ENCODE measurements around the gene SRPX2. TPM values are rescaled to one million over a fixed set of nuclear protein-coding genes. Genes with fewer than 3 reads are reported as not detected.
A peak's percentile ranks its signal among the peaks of the same experiment; 100 is the strongest.
"Not testable (repeated sequence)": the region's sequence is repeated elsewhere in the genome, so short reads cannot be mapped to it uniquely, and the experiment has no call there.

SRPX2 gene
- total RNA-seq, 2 donors from 2014 or later, result not detected

DNA sequence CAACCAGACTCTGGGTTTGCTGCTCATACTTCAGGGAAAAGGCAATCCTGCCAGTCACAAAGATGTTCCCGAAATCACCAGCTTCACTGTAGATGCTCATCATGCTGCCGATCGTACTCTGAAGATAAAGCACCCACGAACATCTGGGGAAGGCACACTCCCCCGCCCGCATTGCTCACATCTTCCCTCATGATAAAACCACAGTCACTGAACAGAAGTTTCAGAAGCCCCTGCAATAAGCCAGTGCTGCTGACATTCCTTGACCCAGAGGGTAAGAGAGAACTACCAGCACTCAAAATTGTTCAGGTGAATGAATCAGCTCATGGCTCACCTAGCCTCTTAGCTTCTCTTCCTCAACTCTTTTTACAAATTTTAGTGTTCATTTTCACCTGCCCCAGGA, 43.1 kb downstream of the SRPX2 start:
- no peaks in the 10 kb centered on the region for H3K9me3 ChIP-seq (ENCODE audit: control insufficient read depth, low read length, poor library complexity, severe bottlenecking)
- no peaks in the 10 kb centered on the region for H3K27me3 Mint-ChIP-seq
- H3K27ac Mint-ChIP-seq, result peak overlapping the region; percentile 74
- H3K36me3 Mint-ChIP-seq (ENCODE audit: low read depth), result no peaks in the 10 kb centered on the region
- H3K4me3 Mint-ChIP-seq, result no peak overlapping the region
- ATAC-seq (no peak), DNase-seq (no peak)
- no peaks in the 10 kb centered on the region for H3K4me1 Mint-ChIP-seq

DNA sequence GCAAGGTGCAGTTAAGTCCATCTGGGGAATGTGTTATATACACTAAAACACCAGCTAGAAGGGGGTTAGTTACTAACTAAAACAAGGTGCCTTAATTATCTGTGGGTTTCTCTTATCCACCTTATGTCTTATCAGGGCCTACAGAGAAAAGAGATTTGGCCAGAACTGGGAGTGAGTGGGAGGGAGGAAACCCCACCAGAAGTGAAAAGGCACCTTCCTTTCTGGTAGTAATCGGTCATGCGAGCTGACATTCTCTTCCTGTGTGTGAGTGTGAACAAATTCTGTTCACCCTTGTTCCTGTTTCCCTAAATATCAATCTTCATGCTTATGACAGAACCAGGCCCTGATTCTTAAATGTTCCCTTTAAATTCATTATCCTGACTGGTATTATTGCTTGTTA, 43.5 kb downstream of the SRPX2 start:
- H3K9me3 ChIP-seq (ENCODE audit: control insufficient read depth, low read length, poor library complexity, severe bottlenecking), result no peaks in the 10 kb centered on the region
- DNase-seq (no peak), ATAC-seq (no peak)
- H3K27me3 Mint-ChIP-seq, result no peaks in the 10 kb centered on the region
- no peak overlapping the region for H3K4me3 Mint-ChIP-seq
- H3K36me3 Mint-ChIP-seq (ENCODE audit: low read depth), result no peaks in the 10 kb centered on the region
- peak overlapping the region; percentile 74 for H3K27ac Mint-ChIP-seq
- H3K4me1 Mint-ChIP-seq, result no peaks in the 10 kb centered on the region

DNA sequence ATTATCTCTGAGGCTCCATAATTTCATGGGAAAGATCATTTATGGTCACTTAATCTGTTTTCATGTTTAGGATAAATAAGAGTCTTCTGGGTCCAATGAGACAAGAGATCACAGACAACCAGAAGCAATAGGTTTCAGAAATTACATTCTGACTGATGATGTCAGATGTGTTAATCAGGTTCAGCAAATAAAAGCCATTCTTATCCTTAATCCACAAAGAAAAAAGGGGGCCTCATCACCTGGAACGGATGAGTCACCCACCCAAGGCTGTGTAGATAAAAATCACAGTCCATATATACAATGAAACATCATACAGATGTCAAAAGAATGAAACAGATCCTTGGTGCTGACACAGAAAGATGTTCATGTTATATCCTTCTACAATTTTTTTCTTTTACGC, 51.3 kb downstream of the SRPX2 start:
- Mint-ChIP-seq H3K4me3 (no peak overlapping the region), H3K27me3 (peaks cover 14% of the 10 kb centered on the region), H3K36me3 (ENCODE audit: low read depth) (peaks cover 3% of the 10 kb centered on the region), H3K4me1 (no peaks in the 10 kb centered on the region), H3K27ac (no peak overlapping the region)
- no peak for DNase-seq
- no peak for ATAC-seq
- H3K9me3 ChIP-seq (ENCODE audit: control insufficient read depth, low read length, poor library complexity, severe bottlenecking), result no peaks in the 10 kb centered on the region

DNA sequence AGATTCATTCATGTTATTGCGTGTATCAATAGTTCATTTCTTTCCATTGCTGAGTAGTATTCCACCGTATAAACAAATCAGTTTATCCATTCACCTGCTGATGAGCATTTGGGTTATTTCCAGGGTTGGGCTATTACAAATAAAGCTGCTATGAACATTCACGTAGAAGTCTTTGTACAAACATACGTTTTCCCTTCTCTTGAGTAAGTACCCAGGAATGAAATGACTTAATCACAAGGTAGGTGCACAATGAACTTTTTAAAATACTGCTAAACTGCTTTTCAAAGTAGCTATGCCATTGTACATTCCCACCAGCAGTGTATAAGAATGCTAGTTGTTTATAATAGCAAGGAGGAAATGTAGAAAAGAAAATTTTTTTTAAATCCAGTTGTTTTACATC, 52.0 kb downstream of the SRPX2 start:
- Mint-ChIP-seq H3K4me3 (no peak overlapping the region), H3K27me3 (peaks cover 14% of the 10 kb centered on the region), H3K36me3 (ENCODE audit: low read depth) (peaks cover 3% of the 10 kb centered on the region), H3K4me1 (no peaks in the 10 kb centered on the region), H3K27ac (no peak overlapping the region)
- H3K9me3 ChIP-seq (ENCODE audit: control insufficient read depth, low read length, poor library complexity, severe bottlenecking), result no peaks in the 10 kb centered on the region
- DNase-seq (no peak), ATAC-seq (no peak)

DNA sequence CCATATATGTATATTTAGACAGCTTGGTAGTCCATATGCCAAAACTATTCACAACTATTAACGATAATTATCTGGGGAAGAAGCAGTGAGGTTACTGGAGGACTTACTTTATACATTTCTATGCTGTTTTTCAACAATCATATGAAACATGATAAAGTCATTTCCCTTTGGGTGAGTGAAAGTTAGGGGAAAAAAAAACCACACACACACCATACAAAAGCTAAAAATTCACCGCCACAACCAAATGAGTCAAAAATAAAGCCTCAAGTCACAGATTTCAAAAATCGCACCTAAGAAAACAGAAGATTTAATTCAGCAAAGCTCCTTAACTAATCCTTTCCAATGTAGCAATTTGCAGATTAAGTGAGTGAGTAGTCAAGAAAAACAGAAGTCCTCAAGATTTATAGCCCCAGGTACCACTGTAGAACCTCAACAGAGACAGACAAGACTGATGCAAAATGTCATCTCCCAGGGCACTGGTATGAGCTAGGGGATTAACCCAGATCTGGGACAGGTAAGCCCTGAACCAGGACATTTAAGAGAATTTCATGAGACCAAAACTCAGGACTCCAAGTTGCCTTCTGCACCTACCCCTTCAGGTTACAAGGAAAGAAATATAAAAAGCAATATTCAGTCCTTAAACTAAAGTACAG, 52.8 kb downstream of the SRPX2 start:
- Mint-ChIP-seq H3K4me1 (no peaks in the 10 kb centered on the region), H3K27ac (no peak overlapping the region), H3K36me3 (ENCODE audit: low read depth) (peaks cover 3% of the 10 kb centered on the region), H3K27me3 (peaks cover 14% of the 10 kb centered on the region), H3K4me3 (no peak overlapping the region)
- no peak for DNase-seq
- H3K9me3 ChIP-seq (ENCODE audit: control insufficient read depth, low read length, poor library complexity, severe bottlenecking), result no peaks in the 10 kb centered on the region
- no peak for ATAC-seq

DNA sequence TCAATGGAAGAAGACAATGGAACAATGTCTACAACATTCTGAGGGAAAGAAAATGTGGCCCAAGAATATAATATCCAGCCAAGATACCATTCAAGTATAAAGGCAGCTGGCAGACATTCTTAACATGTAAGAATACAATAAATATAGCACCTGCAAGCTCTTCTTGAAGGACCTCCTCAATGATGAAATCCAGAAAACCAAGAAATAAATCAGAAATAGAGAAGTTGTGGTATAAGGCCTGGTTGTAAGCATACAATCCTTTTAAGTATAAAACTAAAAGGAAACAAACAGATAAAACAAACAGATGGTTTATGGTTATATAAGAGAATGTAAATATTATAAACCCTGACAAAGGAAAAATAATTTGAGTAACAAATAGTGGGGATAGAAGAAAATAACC, 54.6 kb downstream of the SRPX2 start:
- no peak overlapping the region for H3K27ac Mint-ChIP-seq
- no peak for ATAC-seq
- no peaks in the 10 kb centered on the region for H3K4me1 Mint-ChIP-seq
- H3K9me3 ChIP-seq (ENCODE audit: control insufficient read depth, low read length, poor library complexity, severe bottlenecking), result no peaks in the 10 kb centered on the region
- H3K4me3 Mint-ChIP-seq, result no peak overlapping the region
- H3K36me3 Mint-ChIP-seq (ENCODE audit: low read depth), result peaks cover 3% of the 10 kb centered on the region
- peaks cover 8% of the 10 kb centered on the region for H3K27me3 Mint-ChIP-seq
- no peak for DNase-seq

DNA sequence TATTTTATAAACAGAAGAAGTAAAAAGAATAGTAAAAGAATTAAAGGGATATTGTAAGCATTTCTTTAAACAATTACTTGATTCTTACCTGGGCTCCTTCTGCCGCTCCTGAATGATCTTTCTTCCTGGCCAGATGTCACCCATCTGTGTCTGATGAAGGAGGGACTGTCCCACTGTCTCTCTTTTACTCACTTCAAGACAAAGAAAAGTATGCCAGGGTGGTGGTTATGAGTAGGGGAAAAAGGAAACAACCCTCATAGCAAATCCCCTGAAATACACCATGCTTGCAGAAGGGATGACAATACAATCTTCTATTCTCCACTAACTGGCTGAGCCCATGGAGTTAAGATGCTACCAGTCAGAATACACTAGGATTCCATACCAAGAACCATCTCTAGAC, 56.8 kb downstream of the SRPX2 start:
- no peaks in the 10 kb centered on the region for H3K9me3 ChIP-seq (ENCODE audit: control insufficient read depth, low read length, poor library complexity, severe bottlenecking)
- Mint-ChIP-seq H3K4me3 (no peak overlapping the region), H3K4me1 (no peaks in the 10 kb centered on the region), H3K27me3 (peaks cover 6% of the 10 kb centered on the region), H3K27ac (no peak overlapping the region), H3K36me3 (ENCODE audit: low read depth) (peaks cover 3% of the 10 kb centered on the region)
- DNase-seq (no peak), ATAC-seq (no peak)

DNA sequence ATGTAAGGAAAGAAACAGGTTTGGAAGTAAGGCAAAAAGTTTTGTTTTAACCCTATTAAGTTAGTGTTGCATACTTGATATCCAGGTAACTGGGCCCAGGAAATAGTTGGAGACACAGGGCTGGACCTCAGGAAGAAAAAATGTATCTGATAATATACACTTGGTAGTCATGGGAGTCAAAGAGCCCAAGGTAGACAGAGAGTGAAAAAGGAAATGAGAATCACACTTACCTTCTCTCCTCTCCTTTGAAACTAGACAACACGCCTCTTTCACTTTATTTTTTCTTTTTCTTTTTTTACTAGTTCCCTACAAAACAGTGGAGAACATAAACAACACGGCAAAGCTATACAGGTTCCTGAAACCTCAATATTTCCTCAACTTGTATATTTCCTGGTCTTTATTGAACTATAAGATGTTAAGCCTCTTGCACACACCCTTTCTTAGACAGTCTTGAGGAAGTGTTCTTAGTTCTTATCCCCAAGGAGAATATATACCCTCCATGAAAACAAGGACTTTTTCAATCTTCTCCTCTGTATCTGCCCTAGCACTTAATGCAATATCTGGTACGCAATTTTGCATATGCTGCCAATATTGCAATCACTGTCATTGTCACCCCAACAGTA, 60.7 kb downstream of the SRPX2 start:
- Mint-ChIP-seq H3K4me3 (no peak overlapping the region), H3K27ac (no peak overlapping the region)

DNA sequence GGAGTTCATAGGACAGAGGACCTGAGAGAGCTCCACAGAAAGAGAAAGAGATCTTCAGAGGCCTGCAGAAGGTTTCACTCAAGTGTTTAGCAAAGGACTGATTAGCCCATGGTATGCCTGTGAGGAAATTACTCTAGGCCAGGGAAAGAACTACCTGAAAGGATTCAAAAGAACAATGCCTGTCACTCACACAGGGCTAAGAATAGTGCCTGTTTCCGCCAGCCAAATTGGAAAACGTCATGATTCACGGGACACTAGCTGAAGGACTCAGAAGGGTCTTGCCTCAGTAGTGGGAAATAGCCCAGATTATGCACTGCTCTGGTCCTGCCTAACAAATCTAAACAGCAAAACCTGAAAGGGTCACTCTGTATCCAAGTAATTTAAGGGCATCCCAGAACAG, 66.8 kb downstream of the SRPX2 start:
- Mint-ChIP-seq H3K4me3 (no peak overlapping the region), H3K4me1 (no peaks in the 10 kb centered on the region), H3K27me3 (peaks cover 12% of the 10 kb centered on the region), H3K36me3 (ENCODE audit: low read depth) (no peaks in the 10 kb centered on the region), H3K27ac (no peak overlapping the region)
- DNase-seq, result no peak
- no peak for ATAC-seq
- no peaks in the 10 kb centered on the region for H3K9me3 ChIP-seq (ENCODE audit: control insufficient read depth, low read length, poor library complexity, severe bottlenecking)

More for the DNA sequence above, 60.7 kb downstream of the SRPX2 start:
- peaks cover 3% of the 10 kb centered on the region for H3K36me3 Mint-ChIP-seq (ENCODE audit: low read depth)
- H3K9me3 ChIP-seq (ENCODE audit: control insufficient read depth, low read length, poor library complexity, severe bottlenecking), result no peaks in the 10 kb centered on the region
- peaks cover 17% of the 10 kb centered on the region for H3K27me3 Mint-ChIP-seq
- ATAC-seq (no peak), DNase-seq (no peak)
- no peaks in the 10 kb centered on the region for H3K4me1 Mint-ChIP-seq

DNA sequence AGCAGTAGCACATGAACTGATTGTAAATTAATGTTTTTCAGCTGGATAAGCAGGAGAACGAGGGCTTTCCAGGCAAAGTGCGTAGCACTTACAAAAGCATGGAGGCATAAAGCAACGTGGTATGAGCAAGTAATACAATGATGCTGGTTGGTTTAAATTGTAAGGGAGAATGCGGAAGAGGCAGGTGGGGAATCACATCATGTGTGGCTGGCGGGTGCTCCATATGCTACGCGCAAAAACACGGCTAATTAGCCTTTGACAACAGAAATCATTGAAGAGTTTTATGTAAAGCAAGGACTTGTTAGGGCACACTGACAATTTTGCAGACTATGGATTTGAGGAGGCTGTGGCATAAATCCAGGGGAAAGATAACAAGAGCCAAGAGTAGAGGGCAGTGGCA, 73.4 kb downstream of the SRPX2 start:
- no peaks in the 10 kb centered on the region for H3K4me1 Mint-ChIP-seq

DNA sequence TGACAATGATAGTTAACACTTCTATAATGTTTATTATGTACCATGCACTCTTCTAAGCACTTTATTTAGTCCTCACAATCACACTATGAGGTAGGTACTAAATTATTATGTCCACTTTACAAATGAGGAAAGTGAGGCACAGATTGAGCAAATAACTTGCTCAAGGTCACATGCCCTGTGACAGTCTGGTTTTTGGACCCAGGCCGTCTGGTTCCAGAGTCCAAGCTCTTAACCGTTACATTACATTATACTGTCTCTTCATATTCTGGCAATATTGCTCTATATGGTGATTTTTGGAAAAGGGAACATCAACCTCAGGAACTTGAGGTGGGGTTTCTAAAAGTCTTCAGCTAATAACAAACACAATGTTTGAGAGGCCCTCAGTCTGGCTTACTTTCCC, 75.1 kb downstream of the SRPX2 start:
- no peak for ATAC-seq
- no peaks in the 10 kb centered on the region for H3K4me1 Mint-ChIP-seq

More for the DNA sequence above, 73.4 kb downstream of the SRPX2 start:
- Mint-ChIP-seq H3K4me3 (peak overlapping the region; percentile 57), H3K27me3 (no peaks in the 10 kb centered on the region), H3K27ac (no peak overlapping the region), H3K36me3 (ENCODE audit: low read depth) (no peaks in the 10 kb centered on the region)
- DNase-seq (no peak), ATAC-seq (no peak)
- no peaks in the 10 kb centered on the region for H3K9me3 ChIP-seq (ENCODE audit: control insufficient read depth, low read length, poor library complexity, severe bottlenecking)

DNA sequence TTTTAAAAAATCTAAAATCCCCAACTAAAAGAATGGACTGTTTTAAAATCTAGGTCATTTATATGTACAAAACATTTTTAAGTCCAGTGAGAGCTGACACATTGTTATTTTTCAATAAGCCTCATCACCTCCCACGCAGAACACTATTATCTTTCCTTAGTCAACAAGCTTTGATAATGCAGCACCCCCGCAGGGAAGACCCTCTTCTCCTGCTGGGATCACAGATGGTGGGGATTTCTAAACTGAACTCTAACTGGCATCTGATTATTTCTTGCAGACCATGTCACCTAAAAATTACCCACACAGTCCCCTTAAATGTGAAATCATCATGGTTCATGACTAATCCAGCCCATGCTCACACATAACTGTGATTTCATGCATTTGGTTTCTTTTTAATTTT, 76.3 kb downstream of the SRPX2 start:
- no peaks in the 10 kb centered on the region for H3K4me1 Mint-ChIP-seq
- no peak for DNase-seq
- peaks cover 2% of the 10 kb centered on the region for H3K36me3 Mint-ChIP-seq (ENCODE audit: low read depth)
- no peak for ATAC-seq
- no peaks in the 10 kb centered on the region for H3K27me3 Mint-ChIP-seq
- no peak overlapping the region for H3K27ac Mint-ChIP-seq
- no peaks in the 10 kb centered on the region for H3K9me3 ChIP-seq (ENCODE audit: control insufficient read depth, low read length, poor library complexity, severe bottlenecking)
- no peak overlapping the region for H3K4me3 Mint-ChIP-seq

More for the DNA sequence above, 75.1 kb downstream of the SRPX2 start:
- Mint-ChIP-seq H3K27ac (no peak overlapping the region), H3K36me3 (ENCODE audit: low read depth) (peaks cover 2% of the 10 kb centered on the region), H3K27me3 (no peaks in the 10 kb centered on the region), H3K4me3 (no peak overlapping the region)
- DNase-seq, result no peak
- H3K9me3 ChIP-seq (ENCODE audit: control insufficient read depth, low read length, poor library complexity, severe bottlenecking), result no peaks in the 10 kb centered on the region

DNA sequence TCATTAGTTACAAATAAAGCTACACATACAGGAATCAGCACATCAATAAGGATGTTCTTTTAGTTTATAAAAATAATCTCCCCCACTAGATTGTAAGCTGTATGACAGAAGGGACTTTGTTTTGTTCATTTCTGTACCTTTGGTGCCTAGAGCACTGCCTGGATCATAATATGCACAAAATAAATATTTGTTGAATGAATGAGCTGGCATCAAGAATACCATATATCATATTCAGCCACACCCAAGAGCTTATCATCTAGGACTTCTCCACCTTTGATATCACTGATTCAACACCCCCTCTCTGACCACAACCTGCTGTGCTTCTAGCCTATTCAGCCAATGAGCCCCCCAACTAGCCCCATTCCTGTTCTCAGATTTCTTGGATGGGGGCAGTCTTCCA, 77.3 kb downstream of the SRPX2 start:
- ATAC-seq (no peak), DNase-seq (no peak)
- H3K4me3 Mint-ChIP-seq, result no peak overlapping the region
- H3K36me3 Mint-ChIP-seq (ENCODE audit: low read depth), result peaks cover 2% of the 10 kb centered on the region
- peaks cover 3% of the 10 kb centered on the region for H3K27me3 Mint-ChIP-seq
- H3K9me3 ChIP-seq (ENCODE audit: control insufficient read depth, low read length, poor library complexity, severe bottlenecking), result no peaks in the 10 kb centered on the region
- no peak overlapping the region for H3K27ac Mint-ChIP-seq
- H3K4me1 Mint-ChIP-seq, result no peaks in the 10 kb centered on the region

DNA sequence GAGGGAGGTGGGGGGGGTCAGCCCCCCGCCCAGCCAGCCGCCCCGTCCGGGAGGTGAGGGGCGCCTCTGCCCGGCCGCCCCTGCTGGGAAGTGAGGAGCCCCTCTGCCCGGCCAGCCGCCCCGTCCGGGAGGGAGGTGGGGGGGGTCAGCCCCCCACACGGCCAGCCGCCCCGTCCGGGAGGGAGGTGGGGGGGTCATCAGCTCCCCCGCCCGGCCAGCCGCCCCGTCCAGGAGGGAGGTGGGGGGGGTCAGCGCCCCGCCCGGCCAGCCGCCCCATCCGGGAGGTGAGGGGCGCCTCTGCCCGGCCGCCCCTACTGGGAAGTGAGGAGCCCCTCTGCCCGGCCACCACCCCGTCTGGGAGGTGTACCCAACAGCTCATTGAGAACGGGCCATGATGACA, 80.0 kb downstream of the SRPX2 start:
- H3K9me3 ChIP-seq (ENCODE audit: control insufficient read depth, low read length, poor library complexity, severe bottlenecking); H3K36me3 Mint-ChIP-seq (ENCODE audit: low read depth); DNase-seq; ATAC-seq; H3K27ac Mint-ChIP-seq; H3K4me3 Mint-ChIP-seq; H3K4me1 Mint-ChIP-seq: not testable (repeated sequence)
- H3K27me3 Mint-ChIP-seq, result peaks cover 27% of the 10 kb centered on the region

Data from T-helper 17 cell (primary cell).